IMR-90 (cell line): ENCODE measurements around the gene GFER. TPM values are rescaled to one million over a fixed set of nuclear protein-coding genes. Genes with fewer than 3 reads are reported as not detected.

Experiments
- ATAC-seq: fragments of 200-7000 bp; cut with Tn5 transposase; 2 replicates; pipeline ENCODE4 v1.9.1; 2020; ENCODE audit warnings: low read depth, mild to moderate bottlenecking, moderate library complexity
- BruUV-seq: library from RNA; stranded (reverse); fragments of 400-500 nt; replicated peaks from 2 replicates; lab custom pipeline; 2021; lab: Mats Ljungman, UMichigan
- CTCF ChIA-PET: fragments of 300-600 bp; formaldehyde crosslinking; extraction: SDS; loops from one replicate; lab custom pipeline; 2021; ENCODE audit warnings: antibody characterized with exemption; lab: Yijun Ruan, JAX
- POLR2A ChIA-PET: fragments of 300-600 bp; sonication (Branson Sonifier 250); formaldehyde crosslinking; loops from one replicate; lab custom pipeline; 2022; ENCODE audit warnings: antibody characterized with exemption; ENCODE audit not compliant: unreplicated experiment; lab: Charles Lee
- DNase-seq: peaks from one replicate; pipeline ENCODE4 v3.0.0; 2013
- H2AFZ ChIP-seq: replicated peaks from 2 replicates; pipeline ENCODE3; 2013; ENCODE audit warnings: low read length, mild to moderate bottlenecking; ENCODE audit not compliant: poor library complexity
- H2AK5ac ChIP-seq: 2 replicates; pipeline ENCODE4 v1.6.1; 2013; ENCODE audit warnings: low read depth, low read length, inconsistent platforms
- H2AK9ac ChIP-seq: replicated peaks from 2 replicates; pipeline ENCODE3; 2013; ENCODE audit warnings: mild to moderate bottlenecking, low read depth, low read length, moderate library complexity; ENCODE audit not compliant: poor library complexity
- H2BK120ac ChIP-seq: 2 replicates; pipeline ENCODE4 v1.6.1; 2013; ENCODE audit warnings: low read depth, low read length, inconsistent platforms
- H2BK15ac ChIP-seq: 3 replicates; pipeline ENCODE4 v1.6.1; 2013; ENCODE audit warnings: low read depth, low read length, inconsistent platforms
- H2BK20ac ChIP-seq: 2 replicates; pipeline ENCODE4 v1.6.1; 2013; ENCODE audit warnings: low read depth, mild to moderate bottlenecking, inconsistent platforms, low read length, moderate library complexity
- H2BK5ac ChIP-seq: 2 replicates; pipeline ENCODE4 v1.6.1; 2013; ENCODE audit warnings: mild to moderate bottlenecking, low read depth, low read length, inconsistent platforms; ENCODE audit not compliant: poor library complexity, severe bottlenecking
- H3K14ac ChIP-seq: replicated peaks from 2 replicates; pipeline ENCODE4 v1.6.1; 2013; ENCODE audit warnings: low read depth, low read length, inconsistent platforms
- H3K18ac ChIP-seq: 2 replicates; pipeline ENCODE4 v1.6.1; 2013; ENCODE audit warnings: low read depth, low read length, control low read depth
- H3K23ac ChIP-seq: 2 replicates; pipeline ENCODE4 v1.6.1; 2013; ENCODE audit warnings: low read depth, low read length, inconsistent platforms
- H3K27ac ChIP-seq: 2 replicates; pipeline ENCODE4 v1.5.1; 2013; ENCODE audit warnings: mild to moderate bottlenecking, control low read depth, low read length; ENCODE audit not compliant: insufficient read depth
- H3K27me3 ChIP-seq: 2 replicates; pipeline ENCODE4 v1.6.1; 2013; ENCODE audit warnings: low read length; ENCODE audit not compliant: control insufficient read depth, insufficient read depth
- H3K36me3 ChIP-seq: 2 replicates; pipeline ENCODE4 v1.6.1; 2013; ENCODE audit warnings: low read length, mixed read lengths; ENCODE audit not compliant: control insufficient read depth, insufficient read depth
- H3K4ac ChIP-seq: 2 replicates; pipeline ENCODE4 v1.6.1; 2013; ENCODE audit warnings: low read depth, low read length, inconsistent platforms
- H3K4me1 ChIP-seq: 2 replicates; pipeline ENCODE4 v1.6.1; 2013; ENCODE audit warnings: low read length, mixed read lengths; ENCODE audit not compliant: control insufficient read depth, insufficient read depth
- H3K4me2 ChIP-seq: 2 replicates; pipeline ENCODE4 v1.6.1; 2013; ENCODE audit warnings: low read depth, mild to moderate bottlenecking, control low read depth, low read length, moderate library complexity
- H3K4me3 ChIP-seq: 2 replicates; pipeline ENCODE4 v1.5.1; 2013; ENCODE audit warnings: low read depth, mild to moderate bottlenecking, control low read depth, low read length, moderate library complexity; ENCODE audit not compliant: insufficient read depth
- H3K56ac ChIP-seq: 2 replicates; pipeline ENCODE4 v1.6.1; 2013; ENCODE audit warnings: low read length, inconsistent platforms; ENCODE audit not compliant: insufficient read depth; ENCODE audit errors: extremely low read depth
- H3K79me1 ChIP-seq, 2 experiments: 2 replicates each; pipeline ENCODE4 v1.6.1; 2013; ENCODE audit warnings: low read length in 2 of 2, inconsistent platforms in 1 of 2, low read depth in 1 of 2
- H3K9ac ChIP-seq: 2 replicates; pipeline ENCODE4 v1.6.1; 2013; ENCODE audit warnings: low read depth, low read length, control low read depth
- H3K9me1 ChIP-seq: 2 replicates; pipeline ENCODE4 v1.6.1; 2013; ENCODE audit warnings: low read length, inconsistent platforms; ENCODE audit not compliant: insufficient read depth
- H3K9me3 ChIP-seq: 2 replicates; pipeline ENCODE4 v1.6.1; 2013; ENCODE audit warnings: low read length; ENCODE audit not compliant: control insufficient read depth, insufficient read depth
- H4K20me1 ChIP-seq: 2 replicates; pipeline ENCODE4 v1.6.1; 2013; ENCODE audit warnings: low read length, inconsistent platforms; ENCODE audit not compliant: insufficient read depth
- H4K5ac ChIP-seq: 2 replicates; pipeline ENCODE4 v1.6.1; 2013; ENCODE audit warnings: mild to moderate bottlenecking, low read depth, low read length, control low read depth
- H4K8ac ChIP-seq, 2 experiments: 2 replicates each; pipeline ENCODE4 v1.6.1; 2013; ENCODE audit warnings: low read depth in 2 of 2, low read length in 2 of 2, control low read depth in 1 of 2, inconsistent platforms in 1 of 2
- H4K91ac ChIP-seq: 2 replicates; pipeline ENCODE4 v1.6.1; 2013; ENCODE audit warnings: low read depth, low read length, inconsistent platforms; ENCODE audit not compliant: insufficient read depth
- MXI1 ChIP-seq: IDR thresholded peaks from 2 replicates; pipeline ENCODE4 v1.6.1; 2012; ENCODE audit warnings: low read depth, mild to moderate bottlenecking, low read length, moderate library complexity, borderline replicate concordance
- POLR2A ChIP-seq: IDR thresholded peaks from 2 replicates; pipeline ENCODE4 v1.6.1; 2012; ENCODE audit warnings: mild to moderate bottlenecking, low read depth, low read length
- WGBS, 2 experiments: methylation state at CpG; one replicate each; pipeline versions ENCODE4 v1.1.5 to v1.1.7; 2013; ENCODE audit warnings: missing lambda C conversion rate in 2 of 2; ENCODE audit not compliant: insufficient read length in 1 of 2; ENCODE audit errors: extremely low coverage in 2 of 2; 5-methylcytosine and 5-hydroxymethylcytosine counted together
- dilution Hi-C: fragments of 300-500 bp; cut with HindIII; formaldehyde crosslinking; loops from one replicate; pipeline ENCODE4 v1.14.3; 2018; ENCODE audit warnings: low sequenced_read_pairs; ENCODE audit not compliant: unreplicated experiment
- in situ Hi-C: fragments of 300-500 bp; cut with MboI; formaldehyde crosslinking; loops from 3 replicates; pipeline ENCODE4 v1.14.3; 2019; ENCODE audit warnings: low sequenced_read_pairs, inconsistent platforms, mixed read lengths
- intact Hi-C: fragments of 100-400 bp; cut with micrococcal nuclease; formaldehyde crosslinking; loops from 2 replicates; pipeline ENCODE4 v1.10.0; 2022
- polyA plus RNA-seq, 3 experiments: library from polyadenylated mRNA; depleted of rRNA; stranded (reverse); fragments of >200 nt; gene quantifications; 2 replicates each; pipeline ENCODE4 v1.2.3, GENCODE V29; 2012; ENCODE audit warnings: low replicate concordance in 1 of 3
- total RNA-seq: library from RNA; depleted of rRNA; stranded (reverse); fragments of >200 nt; gene quantifications from 2 replicates; pipeline ENCODE4 v1.2.3, GENCODE V29; 2012
- TF ChIP-seq, protein P1 (sequence below): conservative IDR thresholded peaks from 2 replicates; pipeline ENCODE4 v1.5.1; 2012; ENCODE audit warnings: mild to moderate bottlenecking, low read depth, low read length, improper control_type of control experiment

The GFER gene
- total and polyA plus RNA-seq, 2 of the 4 experiments (the other 2 are of a cell fraction) = 6.8 to 19.8 TPM

- peak overlapping the region; percentile 62 for H3K27ac ChIP-seq
- ChIA-PET POLR2A (interaction anchor here (0.9 to 1.0 kb wide), 3 partner anchors 14 to 176 kb away, joined by 3 to 9 read pairs (median 3); no protein-coding TSS in a partner anchor), CTCF (interaction anchor here (0.9 to 1.0 kb wide), 2 partner anchors 151 to 177 kb away, joined by 3 read pairs; no protein-coding TSS in a partner anchor)
- no peak overlapping the region for H2AFZ ChIP-seq
- no TSS peak for BruUV-seq
- H3K9me1 ChIP-seq = 0 out of 2 replicates have a peak, but pooled peaks cover 6% of the 10 kb centered on the region
- no peaks in the 10 kb centered on the region for H3K9me3 ChIP-seq
- no peak overlapping the region for H2BK120ac ChIP-seq
- H4K8ac ChIP-seq = peak overlapping the region in 1 of 2 experiments; percentile 7; a peak in 1 of 4 replicates
- peak overlapping the region; percentile 94 for H3K14ac ChIP-seq
- peak overlapping the region; percentile 97 for H2AK9ac ChIP-seq
- peak overlapping the region; percentile 58 for H2AK5ac ChIP-seq
- H2BK15ac ChIP-seq = no peak overlapping the region
- in situ Hi-C loops (no loop called here), intact Hi-C loops (no loop called here), dilution Hi-C loops (no loop called here)
- H3K4me1 ChIP-seq = peaks cover 12% of the 10 kb centered on the region
- no peak overlapping the region for H2BK20ac ChIP-seq
- peaks cover 3 to 53% of the 10 kb centered on the region in 2 experiments for H3K79me1 ChIP-seq
- no peak overlapping the region for H2BK5ac ChIP-seq
- H3K18ac ChIP-seq = no peak overlapping the region
- H3K36me3 ChIP-seq = peaks cover 27% of the 10 kb centered on the region
- H4K20me1 ChIP-seq = peaks cover 43% of the 10 kb centered on the region
- WGBS, 2 experiments = 6% methylated on average over 9 of the region's 44 CpGs; no CpG with 5 or more reads in 1 of the 2 experiments
- peak overlapping the region; percentile 37 for H3K23ac ChIP-seq
- H4K5ac ChIP-seq = no peak overlapping the region
- 0 out of 2 replicates have a peak, but pooled peaks have one; percentile 42 for TF ChIP-seq MXI1
- no peak for TF ChIP-seq POLR2A
- TF ChIP-seq, protein P1, sequence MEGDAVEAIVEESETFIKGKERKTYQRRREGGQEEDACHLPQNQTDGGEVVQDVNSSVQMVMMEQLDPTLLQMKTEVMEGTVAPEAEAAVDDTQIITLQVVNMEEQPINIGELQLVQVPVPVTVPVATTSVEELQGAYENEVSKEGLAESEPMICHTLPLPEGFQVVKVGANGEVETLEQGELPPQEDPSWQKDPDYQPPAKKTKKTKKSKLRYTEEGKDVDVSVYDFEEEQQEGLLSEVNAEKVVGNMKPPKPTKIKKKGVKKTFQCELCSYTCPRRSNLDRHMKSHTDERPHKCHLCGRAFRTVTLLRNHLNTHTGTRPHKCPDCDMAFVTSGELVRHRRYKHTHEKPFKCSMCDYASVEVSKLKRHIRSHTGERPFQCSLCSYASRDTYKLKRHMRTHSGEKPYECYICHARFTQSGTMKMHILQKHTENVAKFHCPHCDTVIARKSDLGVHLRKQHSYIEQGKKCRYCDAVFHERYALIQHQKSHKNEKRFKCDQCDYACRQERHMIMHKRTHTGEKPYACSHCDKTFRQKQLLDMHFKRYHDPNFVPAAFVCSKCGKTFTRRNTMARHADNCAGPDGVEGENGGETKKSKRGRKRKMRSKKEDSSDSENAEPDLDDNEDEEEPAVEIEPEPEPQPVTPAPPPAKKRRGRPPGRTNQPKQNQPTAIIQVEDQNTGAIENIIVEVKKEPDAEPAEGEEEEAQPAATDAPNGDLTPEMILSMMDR = 0 out of 2 replicates have a peak, but pooled peaks have one; percentile 3
- peak overlapping the region; percentile 64 for H3K4ac ChIP-seq
- peak overlapping the region; percentile 11; the same call in 1 of the 2 replicates for H4K91ac ChIP-seq
- H3K27me3 ChIP-seq = no peaks in the 10 kb centered on the region
- peak overlapping the region; percentile 85 for H3K9ac ChIP-seq
- H3K56ac ChIP-seq = peak overlapping the region; percentile 73
- H3K4me2 ChIP-seq = peak overlapping the region; percentile 84
- peak; percentile 8 for ATAC-seq
- peak overlapping the region; percentile 87 for H3K4me3 ChIP-seq
- DNase-seq = no peak
Observed at GRCh38 chr16:1963806-1964505, 20.0 kb upstream of the GFER start.
